OCI-LY3 (cell line): Measurements from ENCODE around the gene MKLN1.
A peak's percentile ranks its signal among the peaks of the same experiment; 100 is the strongest.
"Not testable (repeated sequence)": the region's sequence is repeated elsewhere in the genome, so short reads cannot be mapped to it uniquely, and the experiment has no call there.

Experiments
- H2AFZ ChIP-seq: fragments of 200-600, 300-600 bp; shearing (Covaris generic); 2 replicates; pipeline ENCODE4 v1.6.0; 2014; ENCODE audit warnings: antibody characterized with exemption, low read depth, low read length
- H3K27ac ChIP-seq: fragments of 200-600, 300-600 bp; sonication (generic); 2 replicates; pipeline ENCODE4 v1.5.1; 2014; ENCODE audit warnings: mild to moderate bottlenecking, low read length, moderate library complexity, mixed read lengths
- H3K27me3 ChIP-seq: fragments of 200-600, 300-600 bp; sonication (generic); 2 replicates; pipeline ENCODE4 v1.6.1; 2014; ENCODE audit warnings: low read depth, low read length, mixed read lengths
- H3K36me3 ChIP-seq: fragments of 200-600, 300-600 bp; sonication (generic); replicated peaks from 2 replicates; pipeline ENCODE3; 2014; ENCODE audit warnings: low read depth, low read length, mixed read lengths
- H3K4me1 ChIP-seq: fragments of 300-600, 200-600 bp; sonication (generic); 2 replicates; pipeline ENCODE4 v1.6.1; 2014; ENCODE audit warnings: low read length, mixed read lengths
- H3K4me2 ChIP-seq: fragments of 200-600, 300-600 bp; sonication (generic); 2 replicates; pipeline ENCODE4 v1.6.1; 2014; ENCODE audit warnings: low read length, mixed read lengths
- H3K4me3 ChIP-seq: fragments of 300-600, 200-600 bp; sonication (generic); 2 replicates; pipeline ENCODE4 v1.5.1; 2014; ENCODE audit warnings: antibody characterized with exemption, mild to moderate bottlenecking, low read length, moderate library complexity
- H3K79me2 ChIP-seq: fragments of 300-600, 200-600 bp; shearing (Covaris generic); 2 replicates; pipeline ENCODE4 v1.6.1; 2014; ENCODE audit warnings: mild to moderate bottlenecking, low read length, mixed read lengths
- H3K9ac ChIP-seq: fragments of 300-600, 200-600 bp; shearing (Covaris generic); 2 replicates; pipeline ENCODE4 v1.6.0; 2014; ENCODE audit warnings: mild to moderate bottlenecking, low read length, moderate library complexity
- H3K9me3 ChIP-seq: fragments of 200-600, 300-600 bp; shearing (Covaris generic); 2 replicates; pipeline ENCODE4 v1.6.1; 2014; ENCODE audit warnings: low read length, mixed read lengths; ENCODE audit not compliant: insufficient read depth
- H4K20me1 ChIP-seq: fragments of 200-600, 300-600 bp; sonication (generic); 2 replicates; pipeline ENCODE4 v1.6.1; 2016; ENCODE audit warnings: low read length, mixed read lengths; ENCODE audit not compliant: insufficient read depth
- CTCF ChIP-seq: fragments of 200-600, 300-600 bp; sonication (generic); IDR thresholded peaks from 2 replicates; pipeline ENCODE4 v1.5.1; 2014; ENCODE audit warnings: antibody characterized with exemption, low read length, low read depth
- EZH2phosphoT487 ChIP-seq: fragments of 200-600 bp; shearing (Covaris generic); IDR thresholded peaks from 2 replicates; pipeline ENCODE4 v1.6.1; 2018; ENCODE audit warnings: antibody characterized with exemption, mixed run types, low read depth

The MKLN1 gene

DNA sequence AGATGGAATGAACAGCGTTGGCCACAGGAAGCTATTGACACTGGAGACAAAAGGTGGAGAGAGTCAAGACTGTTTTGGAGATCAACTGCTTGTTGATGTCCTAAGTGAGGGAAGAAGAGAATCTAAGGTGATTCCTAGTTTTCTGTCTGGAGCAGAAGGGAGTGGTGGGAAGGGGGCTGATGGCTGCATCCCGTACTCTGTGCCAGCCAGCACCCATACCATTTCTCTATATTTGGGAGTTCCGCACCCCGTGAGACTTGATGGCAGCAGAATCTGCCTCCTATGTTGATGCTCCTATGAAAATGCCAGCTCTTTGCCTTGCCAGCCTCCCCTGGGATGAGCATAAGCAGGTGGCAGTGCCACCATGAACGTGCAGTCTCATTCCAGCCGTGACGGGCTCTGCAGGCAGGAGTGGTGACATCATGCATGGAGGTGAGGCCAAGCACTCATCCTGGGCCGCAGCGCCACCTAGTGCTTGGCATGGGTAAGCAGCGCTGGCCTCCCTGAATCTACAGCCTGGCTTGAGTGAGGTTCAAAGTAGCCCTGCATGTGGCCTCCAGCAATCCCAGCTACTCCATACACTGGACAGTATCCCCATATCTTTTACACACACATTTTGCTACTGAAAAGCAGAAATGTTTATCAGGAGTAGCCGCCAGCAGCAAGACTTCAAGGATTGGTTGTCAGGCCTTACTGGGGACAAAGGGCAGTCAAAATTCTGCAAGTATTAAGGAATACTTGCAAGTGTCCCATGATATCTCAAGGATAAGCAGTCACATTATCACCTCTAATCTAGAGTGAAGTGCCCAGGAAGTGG lies 185.8 kb downstream of the MKLN1 start:
- Histone ChIP-seq H3K27ac (no peak overlapping the region), H3K27me3 (no peaks in the 10 kb centered on the region), H3K4me2 (peak overlapping the region; percentile 90), H3K79me2 (no peaks in the 10 kb centered on the region), H3K9me3 (no peaks in the 10 kb centered on the region), H3K4me1 (peaks cover 5% of the 10 kb centered on the region; the same call in 1 of the 2 replicates), H4K20me1 (no peaks in the 10 kb centered on the region), H3K9ac (0 out of 2 replicates have a peak overlapping the region, but pooled peaks have one; percentile 3), H3K36me3 (no peaks in the 10 kb centered on the region), H3K4me3 (peak overlapping the region; percentile 71), H2AFZ (peak overlapping the region; percentile 92)
- TF ChIP-seq CTCF (peak; percentile 94), EZH2phosphoT487 (no peak)

DNA sequence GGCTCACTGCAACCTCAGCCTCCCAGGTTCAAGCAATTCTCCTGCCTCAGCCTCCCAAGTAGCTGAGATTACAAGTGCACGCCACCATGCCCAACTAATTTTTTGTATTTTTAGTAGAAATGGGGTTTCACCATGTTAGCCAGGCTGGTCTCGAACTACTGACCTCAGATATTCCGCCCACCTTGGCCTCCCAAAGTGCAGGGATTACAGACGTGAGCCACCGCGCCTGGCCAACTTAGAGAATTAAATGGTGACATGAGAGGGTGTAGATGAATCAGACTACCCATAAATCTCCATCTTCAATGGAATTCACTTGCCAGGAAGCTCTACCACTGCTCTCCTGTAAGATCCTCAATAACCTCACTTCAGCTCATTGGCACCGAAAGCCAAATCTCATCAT lies 187.8 kb downstream of the MKLN1 start:
- H3K4me1 ChIP-seq, H2AFZ ChIP-seq, H3K9ac ChIP-seq, H3K79me2 ChIP-seq, H3K27ac ChIP-seq, H3K9me3 ChIP-seq, H3K4me3 ChIP-seq, H3K4me2 ChIP-seq, H3K36me3 ChIP-seq, H3K27me3 ChIP-seq, H4K20me1 ChIP-seq: not testable (repeated sequence)

- Histone ChIP-seq H3K27me3 (no peaks in the 10 kb centered on the region), H3K4me2 (no peak overlapping the region), H3K4me3 (no peak overlapping the region), H2AFZ (no peak overlapping the region), H3K27ac (no peak overlapping the region), H3K4me1 (peaks cover 5% of the 10 kb centered on the region; the same call in 1 of the 2 replicates), H3K9ac (no peak overlapping the region), H3K36me3 (no peaks in the 10 kb centered on the region), H3K79me2 (no peaks in the 10 kb centered on the region), H4K20me1 (no peaks in the 10 kb centered on the region), H3K9me3 (no peaks in the 10 kb centered on the region)
- TF ChIP-seq CTCF (no peak), EZH2phosphoT487 (no peak)
Measured at GRCh38 chr7:131517218-131517923, 189.7 kb downstream of the MKLN1 start.

GRCh38 chr7:131518626-131519025 lies 190.9 kb downstream of the MKLN1 start:
- Histone ChIP-seq H4K20me1 (no peaks in the 10 kb centered on the region), H3K4me3 (no peak overlapping the region), H3K4me1 (peaks cover 6% of the 10 kb centered on the region; the same call in 1 of the 2 replicates), H3K27me3 (no peaks in the 10 kb centered on the region), H3K79me2 (no peaks in the 10 kb centered on the region), H3K27ac (no peak overlapping the region), H3K4me2 (no peak overlapping the region), H3K36me3 (no peaks in the 10 kb centered on the region), H3K9me3 (no peaks in the 10 kb centered on the region), H2AFZ (no peak overlapping the region), H3K9ac (no peak overlapping the region)
- no peak for TF ChIP-seq EZH2phosphoT487
- no peak for TF ChIP-seq CTCF
